ENCODE measurements around the gene MSI2.
"Not testable (repeated sequence)": the region's sequence is repeated elsewhere in the genome, so short reads cannot be mapped to it uniquely, and the experiment has no call there.

The MSI2 gene

DNA sequence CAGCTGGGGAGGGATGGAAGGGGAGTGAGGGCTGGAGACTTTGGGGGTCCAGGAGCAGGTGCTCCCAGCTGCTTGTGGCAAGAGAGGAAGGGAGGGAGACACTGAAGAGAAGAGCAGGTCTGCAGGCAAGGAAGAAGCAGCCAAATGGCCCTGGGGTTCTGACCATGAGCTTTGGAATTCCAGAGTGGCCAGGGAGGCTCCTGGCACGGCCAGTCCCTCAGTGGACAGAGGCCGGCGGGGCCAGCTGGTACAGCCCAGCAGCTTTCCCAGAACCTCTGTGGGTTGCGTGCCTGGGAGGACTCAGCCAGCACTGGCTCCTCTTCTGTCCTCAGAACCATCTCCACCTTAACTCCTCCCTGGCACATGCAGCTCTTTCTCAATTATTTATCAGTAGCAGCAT, 233.0 kb downstream of the MSI2 start:
- no peak for DNase-seq

GRCh38 chr17:57490111-57490845, 234.0 kb downstream of the MSI2 start:
- DNase-seq = no peak

GRCh38 chr17:57490890-57491289, 234.6 kb downstream of the MSI2 start:
- DNase-seq = no peak

GRCh38 chr17:57493171-57493570, 236.8 kb downstream of the MSI2 start:
- no peak for DNase-seq

DNA sequence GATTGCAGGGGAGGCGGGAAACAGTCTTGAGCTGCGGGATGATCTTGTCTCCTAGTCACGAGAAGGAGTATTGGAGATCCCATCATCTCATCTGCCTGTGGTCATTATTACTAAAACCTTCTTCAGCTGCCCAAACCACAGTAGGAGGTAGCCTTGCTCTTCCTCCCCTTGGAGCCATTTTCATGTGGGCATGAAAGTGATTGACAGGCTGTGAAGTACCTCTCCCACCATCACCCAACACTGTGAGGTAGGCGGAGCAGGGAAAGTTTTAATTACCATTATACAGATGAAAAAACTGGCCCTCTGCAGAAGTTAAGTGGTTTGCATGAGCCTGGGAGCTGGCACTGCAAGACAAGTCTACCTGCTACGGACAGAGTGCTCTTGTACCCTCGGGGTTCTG, 237.3 kb downstream of the MSI2 start:
- DNase-seq = no peak

DNA sequence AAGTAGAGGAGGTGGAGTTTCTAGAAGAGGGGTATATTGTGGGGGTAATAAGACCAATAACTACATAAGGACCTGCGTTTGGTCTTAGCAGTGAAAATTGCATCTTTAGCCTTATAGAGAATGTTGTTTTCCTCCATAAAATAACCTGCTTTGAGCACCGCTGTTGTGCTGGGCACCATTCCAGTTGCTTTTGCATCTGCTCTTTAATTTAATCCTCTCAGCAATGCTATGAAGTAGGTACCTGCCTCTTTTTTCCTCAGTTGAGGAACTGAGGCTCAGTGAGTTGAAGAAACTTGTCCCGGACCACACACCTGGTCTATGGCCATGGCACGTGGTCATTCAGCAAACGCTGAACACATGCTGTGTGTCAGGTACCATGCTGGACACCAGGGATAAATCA, 238.1 kb downstream of the MSI2 start:
- no peak for DNase-seq

- no peak for DNase-seq
Measured at GRCh38 chr17:57495771-57496170, 239.4 kb downstream of the MSI2 start.

GRCh38 chr17:57496382-57496781, 240.1 kb downstream of the MSI2 start:
- DNase-seq = no peak

- DNase-seq = no peak
Measured at GRCh38 chr17:57498443-57498842, 242.1 kb downstream of the MSI2 start.

- not testable (repeated sequence) for DNase-seq
Measured at GRCh38 chr17:57499221-57499620, 242.9 kb downstream of the MSI2 start.

DNA sequence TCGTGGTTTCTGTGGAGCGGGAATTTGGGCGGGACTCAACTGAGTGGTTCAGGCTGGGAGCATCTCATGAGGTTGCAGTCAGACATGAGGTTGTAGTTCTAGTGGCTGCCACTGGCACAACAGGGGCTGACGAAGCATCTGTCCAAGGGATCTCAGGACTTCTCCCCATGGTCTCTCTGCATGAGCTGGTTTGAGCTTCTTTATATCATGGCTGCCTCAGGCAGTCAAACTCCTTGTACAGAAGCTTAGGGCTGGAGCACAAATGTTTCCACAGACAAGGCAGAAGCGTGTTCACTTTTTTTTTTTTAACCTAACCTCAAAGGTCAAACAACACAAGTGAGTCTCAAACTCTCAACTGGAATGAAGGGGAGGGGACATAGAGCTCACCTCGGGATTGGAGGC, 243.3 kb downstream of the MSI2 start:
- no peak for DNase-seq

DNA sequence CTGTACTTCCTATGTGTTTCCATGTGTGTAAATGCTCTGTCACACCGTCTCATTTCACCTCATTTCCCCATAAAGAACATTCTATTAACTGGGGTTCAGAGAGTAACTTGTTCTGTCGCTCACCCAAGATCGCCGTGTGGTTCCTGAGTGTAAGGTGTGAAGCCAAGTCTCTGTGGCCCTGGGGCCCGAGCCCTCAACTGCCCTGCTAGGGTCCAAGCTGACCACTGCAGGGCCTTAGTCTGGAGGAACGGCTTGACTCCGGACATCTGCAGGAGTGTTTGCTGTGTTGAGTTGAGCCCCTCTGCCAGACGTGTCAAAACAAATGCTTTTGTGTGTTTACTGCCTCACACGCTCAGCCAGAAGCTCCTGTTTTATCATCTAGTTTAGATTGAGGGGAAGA, 244.7 kb downstream of the MSI2 start:
- DNase-seq = no peak

DNA sequence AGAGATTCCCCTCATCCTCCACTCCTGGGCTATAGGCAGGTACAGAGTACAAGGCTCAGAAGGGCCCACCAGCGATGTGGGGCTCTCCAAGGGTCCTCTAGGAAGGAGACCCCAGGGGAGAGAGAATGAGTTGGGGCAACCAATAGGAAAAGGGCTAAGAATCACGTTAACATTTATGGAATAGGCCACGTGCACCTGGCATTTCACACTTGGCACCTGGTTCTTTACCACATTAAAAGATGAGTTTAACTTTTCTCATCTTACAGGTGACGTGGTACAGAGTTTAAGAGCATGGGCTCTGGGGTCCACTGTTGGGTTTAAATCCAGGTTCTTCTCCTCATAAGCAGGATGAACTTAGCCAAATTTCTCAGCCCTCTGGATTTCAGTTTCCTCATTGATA, 245.7 kb downstream of the MSI2 start:
- DNase-seq = no peak

- no peak for DNase-seq
Measured at GRCh38 chr17:57502811-57503241, 246.5 kb downstream of the MSI2 start.

DNA sequence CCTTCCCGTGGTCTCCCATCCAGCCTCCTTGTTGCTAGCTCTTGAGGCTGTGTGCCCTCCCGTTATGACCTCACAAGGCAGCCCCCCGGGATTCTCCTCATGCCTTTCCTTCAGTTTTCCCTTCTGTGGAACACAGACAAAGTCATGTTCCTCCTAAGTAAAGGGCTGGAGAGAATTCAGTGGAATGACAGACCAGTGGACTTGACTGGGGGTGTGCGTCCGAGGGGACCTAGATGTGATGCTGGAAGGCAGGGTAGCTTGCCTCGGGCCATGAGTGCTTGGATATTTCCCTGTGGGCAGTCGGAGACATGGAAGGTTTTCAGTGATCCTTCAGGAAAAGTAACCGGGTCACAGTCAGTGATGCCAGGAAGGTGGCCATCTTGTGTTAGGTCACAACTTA, 247.9 kb downstream of the MSI2 start:
- DNase-seq = no peak

- no peak for DNase-seq
Measured at GRCh38 chr17:57505841-57506773, 249.8 kb downstream of the MSI2 start.

DNA sequence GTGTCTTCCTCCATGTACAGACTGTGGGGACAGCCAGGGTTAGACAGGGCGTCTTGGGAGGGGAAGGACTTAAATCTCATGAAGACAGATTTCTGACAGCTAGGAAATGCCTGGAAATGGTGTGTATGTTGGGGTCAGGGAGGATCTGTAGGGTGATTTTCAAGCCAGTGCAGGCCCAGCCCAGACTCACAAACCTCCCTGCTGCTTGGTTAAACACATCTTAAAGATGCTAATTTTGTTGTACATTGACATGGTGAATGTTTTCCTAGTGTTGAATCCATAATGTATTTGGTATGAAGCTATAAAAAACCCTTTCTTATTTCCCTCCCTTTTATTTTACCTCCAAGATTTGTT, 250.4 kb downstream of the MSI2 start:
- no peak for DNase-seq

DNA sequence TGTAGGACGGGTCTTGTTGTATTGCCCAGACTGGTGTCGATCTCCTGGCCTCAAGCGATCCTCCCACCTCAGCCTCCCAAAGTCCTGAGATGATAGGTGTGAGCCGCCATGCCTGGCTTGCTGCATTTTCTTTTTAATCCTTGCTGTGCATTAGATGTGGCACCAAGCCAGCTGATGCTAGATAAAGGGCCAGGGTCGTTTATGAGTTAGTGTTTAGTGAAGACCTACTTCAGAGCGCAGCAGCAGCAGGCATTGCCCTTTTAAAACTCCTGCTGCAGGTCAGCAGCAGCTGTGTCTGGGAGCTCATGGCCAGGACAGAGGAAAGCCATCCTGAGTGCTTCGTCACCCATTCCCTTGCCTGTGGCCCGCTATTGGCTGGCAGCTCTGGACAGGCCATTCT, 251.5 kb downstream of the MSI2 start:
- no peak for DNase-seq

DNA sequence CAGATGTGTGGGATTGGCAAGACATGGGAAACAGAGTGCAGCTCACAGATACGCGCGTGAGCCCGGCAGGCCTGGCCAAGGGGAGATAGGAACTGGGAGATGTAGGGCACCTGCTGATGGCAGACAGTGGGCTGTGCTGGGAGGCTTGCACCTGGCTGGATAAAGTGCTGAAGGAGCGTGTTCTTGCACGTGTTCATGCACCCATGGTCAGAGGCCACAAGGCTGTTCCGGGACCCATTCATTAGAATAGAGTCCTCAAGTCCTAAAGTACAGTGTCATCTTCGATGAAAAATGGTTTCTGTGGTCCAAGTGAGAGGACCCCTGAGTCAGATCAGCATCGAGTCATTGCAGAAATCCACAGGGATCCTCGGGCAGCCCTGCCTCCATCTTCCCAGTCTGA, 252.3 kb downstream of the MSI2 start:
- no peak for DNase-seq

DNA sequence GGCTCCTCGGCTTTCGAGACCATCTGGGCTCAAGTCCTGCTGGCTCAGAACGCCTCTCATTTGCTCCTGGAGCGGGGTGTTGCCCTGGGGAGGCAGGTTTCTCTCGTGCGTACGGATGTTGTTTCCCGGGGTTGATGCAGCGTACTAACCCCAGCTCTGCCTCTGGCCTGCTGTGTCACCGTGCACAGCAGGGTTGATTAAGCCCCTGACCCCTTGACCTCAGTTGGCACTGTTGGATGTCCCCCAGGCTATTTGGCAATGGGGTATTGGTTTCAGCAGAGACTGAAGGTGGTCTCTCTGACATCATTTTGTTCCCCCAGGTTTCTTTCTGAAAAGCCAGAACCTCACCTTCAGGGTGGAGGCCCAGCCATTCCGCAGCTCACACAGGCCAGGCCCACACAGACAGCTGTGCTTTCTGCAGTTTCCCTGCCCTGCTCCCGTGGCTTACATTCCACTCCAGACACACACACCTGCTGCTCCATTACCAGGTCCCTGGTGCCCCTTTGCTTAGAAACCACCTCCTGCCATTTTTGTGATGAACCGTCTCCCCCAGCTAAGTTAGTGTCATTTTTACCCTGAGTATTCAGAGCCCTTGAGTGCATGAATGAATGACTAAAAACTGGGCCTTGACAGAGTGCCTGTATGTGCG, 255.3 kb downstream of the MSI2 start:
- DNase-seq = no peak

- DNase-seq = no peak
Measured at GRCh38 chr17:57512258-57512657, 255.9 kb downstream of the MSI2 start.

DNA sequence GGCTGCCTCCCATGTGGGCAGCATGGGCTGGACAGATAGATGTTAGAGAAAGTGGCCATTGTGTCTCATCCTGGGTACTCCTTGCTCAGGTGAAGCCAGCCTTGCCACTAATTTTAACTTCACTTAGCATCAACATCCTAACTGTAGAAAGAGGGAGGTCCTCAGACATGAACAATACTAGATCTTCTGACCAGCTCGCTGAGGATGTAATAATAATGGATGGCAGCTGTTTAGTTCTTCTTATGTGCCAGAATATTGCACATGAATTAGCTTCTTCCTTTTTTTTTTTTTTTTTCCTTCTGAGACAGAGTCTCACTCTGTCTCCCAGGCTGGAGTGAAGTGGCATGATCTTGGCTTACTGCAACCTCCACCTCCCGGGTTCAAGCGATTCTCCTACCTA, 256.4 kb downstream of the MSI2 start:
- no peak for DNase-seq

DNA sequence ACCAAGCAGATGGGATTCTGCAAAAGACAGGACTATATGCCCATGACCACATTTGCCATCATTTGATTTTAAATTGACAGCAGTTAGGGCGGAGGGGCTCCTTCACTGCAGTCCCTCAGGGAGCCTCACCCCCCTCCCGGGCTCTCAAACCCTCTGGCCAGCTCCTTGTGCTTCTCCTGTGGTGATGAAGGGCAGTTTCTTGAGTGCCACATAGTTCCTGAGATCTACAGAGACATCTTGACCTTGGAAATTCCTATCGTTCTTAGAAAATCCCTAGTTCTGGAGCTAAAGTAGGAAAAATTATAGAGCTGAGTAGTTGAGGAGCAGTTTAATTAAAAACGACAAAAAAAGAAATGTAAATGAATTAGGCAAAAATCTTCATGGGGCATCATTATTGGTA, 257.2 kb downstream of the MSI2 start:
- DNase-seq = no peak

GRCh38 chr17:57514614-57515013, 258.3 kb downstream of the MSI2 start:
- no peak for DNase-seq
